ENCODE results near the gene NOLC1.

NOLC1 gene

DNA sequence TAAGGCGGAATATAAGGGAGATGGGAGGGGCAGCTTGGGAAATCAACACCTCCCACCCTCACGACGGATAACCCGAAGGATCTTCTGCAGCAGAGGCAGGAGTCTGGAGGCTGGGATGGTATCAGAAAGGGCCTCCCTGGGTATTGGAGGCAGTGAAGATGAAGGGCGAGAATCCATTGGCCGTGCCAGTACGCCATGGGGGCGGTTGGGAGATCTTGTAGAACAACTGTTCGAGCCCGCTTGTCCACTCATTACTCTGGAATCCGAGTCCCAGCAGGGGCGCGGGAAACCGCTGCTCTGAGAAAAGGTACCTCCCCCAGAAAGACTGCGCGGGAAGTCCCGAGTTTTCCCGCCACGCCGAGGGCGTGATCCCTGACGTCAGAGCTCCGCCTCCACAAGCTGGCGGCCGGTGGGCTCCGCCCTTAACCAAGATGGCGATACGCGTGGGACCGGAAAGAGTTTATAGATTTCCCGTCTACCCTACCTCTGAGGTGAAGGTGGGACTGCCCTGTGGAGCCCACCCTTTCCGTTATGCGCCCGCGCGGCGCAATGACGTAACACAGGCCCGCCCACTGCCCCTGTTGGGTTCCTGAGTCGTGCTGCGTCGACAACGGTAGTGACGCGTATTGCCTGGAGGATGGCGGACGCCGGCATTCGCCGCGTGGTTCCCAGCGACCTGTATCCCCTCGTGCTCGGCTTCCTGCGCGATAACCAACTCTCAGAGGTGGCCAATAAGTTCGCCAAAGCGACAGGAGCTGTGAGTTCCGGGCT, at the start of gene NOLC1:
TSS of gene NOLC1 (plus strand) at position 616 of the 771 bp plus-strand sequence. CDS start at position 638, 22 bp downstream.
- peak; percentile 37 for DNase-seq

DNA sequence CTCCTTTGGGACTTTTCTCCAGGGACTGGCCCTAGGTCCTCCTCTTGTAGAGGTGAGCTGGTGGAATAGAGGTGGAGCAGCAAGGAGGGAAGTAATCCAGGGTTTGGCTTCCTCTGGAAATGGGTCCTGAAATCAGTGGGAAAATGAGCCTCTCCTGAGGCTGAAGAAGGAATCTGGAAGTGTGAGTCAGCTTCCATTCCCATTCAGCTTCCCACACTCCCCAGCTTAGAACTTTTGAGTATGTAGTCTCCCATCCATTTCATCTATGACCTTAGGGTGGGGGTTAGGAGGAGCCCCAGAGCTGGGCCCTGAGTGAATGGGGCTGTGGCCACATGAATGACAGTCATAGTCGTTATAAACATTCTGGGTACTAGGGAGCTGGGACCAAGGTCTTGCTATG, 49.8 kb upstream of the NOLC1 start:
- no peak for DNase-seq

DNA sequence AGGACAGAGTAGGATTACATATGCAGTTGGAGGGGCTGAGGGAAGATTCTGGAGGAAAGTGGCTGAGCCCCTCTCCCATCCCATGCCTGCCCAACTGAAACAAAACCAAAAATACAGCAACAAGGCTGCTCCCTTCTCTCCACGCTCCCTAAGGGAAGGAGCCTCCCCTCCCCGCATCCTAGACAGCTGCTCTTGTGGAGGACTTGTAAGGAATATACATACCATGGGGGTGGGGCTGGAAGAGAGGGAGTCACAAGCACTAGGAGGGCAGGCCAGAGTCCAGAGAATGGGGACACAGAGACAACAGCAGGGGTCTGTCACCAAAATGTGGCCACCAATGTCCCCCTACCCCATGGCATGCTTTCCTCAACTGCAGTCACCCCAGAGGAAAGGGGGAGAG, 45.2 kb upstream of the NOLC1 start:
- no peak for DNase-seq

- no peak for DNase-seq
These were observed 42.7 kb upstream of the NOLC1 start for GRCh38 chr10:102109166-102110116.

GRCh38 chr10:102111276-102111675, 40.9 kb upstream of the NOLC1 start:
- no peak for DNase-seq

DNA sequence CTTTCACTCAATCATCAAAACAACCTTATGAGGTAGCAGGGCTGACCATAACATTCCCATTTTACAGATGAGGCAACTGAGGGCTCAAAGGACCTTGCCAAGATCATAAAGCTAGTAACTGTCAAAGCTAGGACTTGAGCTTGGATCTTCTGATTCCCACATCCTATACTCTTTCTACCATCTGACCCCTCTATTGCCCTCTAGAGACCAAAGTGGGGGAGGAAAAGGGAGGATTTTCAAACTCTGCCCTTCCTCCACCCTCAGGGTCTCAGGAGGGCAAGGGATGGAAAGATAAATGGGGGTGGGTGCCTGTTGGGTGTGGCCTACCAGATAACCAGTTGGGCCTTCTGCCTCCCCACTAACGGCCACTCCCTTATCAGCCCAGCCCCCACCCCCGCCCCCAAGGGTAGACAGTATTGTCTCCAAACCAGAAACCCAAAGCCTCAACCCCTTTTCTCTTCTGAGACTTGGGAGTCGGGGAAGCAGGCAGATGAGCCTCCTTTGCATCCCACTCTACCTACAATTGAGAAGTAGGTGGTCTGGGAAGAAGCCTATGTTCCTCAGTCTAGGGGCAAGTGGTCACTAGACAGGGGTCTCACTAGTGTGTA, 39.9 kb upstream of the NOLC1 start:
- DNase-seq = no peak

DNA sequence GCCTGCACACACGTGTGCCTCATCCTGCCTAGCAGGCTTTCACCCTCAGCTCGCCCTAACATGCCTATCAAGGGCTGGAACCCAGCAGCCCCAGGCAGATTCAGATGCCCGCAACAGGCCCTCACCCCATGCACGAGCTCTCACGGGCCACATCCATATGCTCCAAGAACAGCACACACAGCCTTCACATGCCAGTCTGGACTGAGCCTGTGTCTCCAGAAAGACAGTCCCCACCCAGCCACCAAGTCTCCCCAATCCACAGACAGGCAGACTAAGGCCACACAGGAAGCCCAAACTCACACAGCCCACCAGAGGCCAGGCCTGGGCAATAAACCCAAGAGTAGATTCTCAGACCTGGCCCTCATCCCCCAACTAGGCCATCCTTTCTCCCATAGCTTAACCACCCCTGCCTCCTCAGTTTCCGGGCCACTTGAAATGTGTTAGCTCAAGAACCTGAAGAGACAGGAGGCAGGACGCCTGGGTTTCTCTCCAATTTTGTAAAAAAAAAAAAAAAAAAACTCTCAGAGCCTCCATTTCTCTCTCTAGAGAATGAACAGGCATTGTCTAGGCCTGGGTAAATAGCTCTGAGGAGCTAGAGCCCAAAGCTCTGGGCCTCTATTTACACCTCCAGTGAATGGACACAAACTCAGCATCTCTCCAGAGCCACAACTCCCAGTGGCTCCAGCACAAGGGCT, 38.8 kb upstream of the NOLC1 start:
- DNase-seq = no peak

GRCh38 chr10:102113956-102114857, 38.0 kb upstream of the NOLC1 start:
- peak; percentile 22 for DNase-seq

- no peak for DNase-seq
These were observed 37.1 kb upstream of the NOLC1 start for GRCh38 chr10:102114861-102115618.

- DNase-seq = no peak
These were observed 36.4 kb upstream of the NOLC1 start for GRCh38 chr10:102115775-102116174.

DNA sequence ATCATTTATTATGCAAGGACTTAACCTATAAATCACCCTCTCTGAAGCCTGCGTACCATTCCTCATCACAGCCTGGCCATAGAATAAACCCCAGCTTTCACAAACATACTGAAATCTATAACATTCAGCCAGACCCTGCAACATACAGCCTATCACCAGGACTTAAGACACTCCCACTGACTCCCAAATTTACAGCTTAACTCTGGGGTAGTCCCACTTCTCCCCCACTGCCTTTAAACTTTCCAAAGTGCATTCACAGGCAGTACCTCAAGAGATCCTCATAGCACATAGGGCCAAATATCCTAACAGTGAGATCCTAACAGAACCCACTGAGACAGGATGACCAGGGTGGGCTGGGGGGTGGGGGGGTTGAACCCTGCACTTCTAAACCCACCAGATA, 35.5 kb upstream of the NOLC1 start:
- DNase-seq = no peak

DNA sequence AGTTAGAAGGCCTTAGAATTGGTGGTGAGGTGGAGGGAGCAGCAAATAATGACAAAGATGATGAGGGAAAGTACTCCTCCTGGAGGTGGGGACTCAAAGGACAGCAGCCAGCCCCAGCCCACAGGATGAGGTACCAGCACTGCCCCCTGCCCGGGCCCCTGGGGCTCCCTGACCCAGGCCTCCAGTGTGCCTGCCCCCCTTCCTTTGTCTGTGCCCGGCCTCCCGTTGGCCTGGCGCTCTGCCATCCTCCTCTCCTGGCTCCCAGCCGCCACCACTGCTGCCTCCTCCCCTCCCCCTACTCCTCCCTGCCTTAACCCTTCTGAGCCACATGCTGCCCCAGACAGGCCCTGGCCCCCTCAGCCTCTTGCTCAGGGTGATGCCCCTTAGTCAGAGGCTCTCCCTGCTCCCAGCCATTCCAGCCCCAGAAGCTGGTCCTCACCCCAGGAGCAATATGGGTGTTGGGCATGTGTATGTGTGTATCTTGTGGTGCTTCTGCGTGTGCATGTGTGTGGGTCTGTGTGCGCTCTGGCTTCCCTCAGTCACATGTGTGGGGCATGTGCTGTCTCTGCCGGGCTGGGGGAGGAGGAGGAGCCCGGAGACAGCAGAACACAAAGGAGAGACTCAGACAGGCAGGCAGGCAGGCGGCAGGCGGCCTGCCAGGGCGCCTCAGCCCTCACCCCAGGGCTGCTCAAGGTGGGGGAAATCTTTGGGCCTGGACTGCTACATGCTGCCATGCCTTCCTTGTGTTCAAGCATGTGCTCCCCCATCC, 34.6 kb upstream of the NOLC1 start:
- no peak for DNase-seq

DNA sequence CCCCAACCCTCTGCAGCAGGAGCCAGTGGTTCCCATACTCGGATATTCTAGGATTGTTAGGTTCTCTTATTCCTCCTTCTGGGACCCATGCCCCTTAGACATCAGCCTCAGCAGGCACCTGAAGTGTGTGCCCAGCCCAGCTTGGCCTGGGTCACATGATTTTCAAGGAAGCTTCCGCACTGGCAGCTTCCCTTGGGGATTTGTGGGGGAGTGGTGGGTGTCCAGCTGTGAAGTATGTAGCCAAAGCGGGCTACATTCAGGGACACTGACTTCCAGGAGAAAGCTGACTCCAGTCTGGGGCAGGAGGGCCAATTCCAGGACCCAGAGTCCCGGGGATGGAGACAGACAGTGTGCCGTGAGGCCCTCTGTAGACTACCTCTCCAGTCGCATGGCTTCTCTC, 33.3 kb upstream of the NOLC1 start:
- no peak for DNase-seq

DNA sequence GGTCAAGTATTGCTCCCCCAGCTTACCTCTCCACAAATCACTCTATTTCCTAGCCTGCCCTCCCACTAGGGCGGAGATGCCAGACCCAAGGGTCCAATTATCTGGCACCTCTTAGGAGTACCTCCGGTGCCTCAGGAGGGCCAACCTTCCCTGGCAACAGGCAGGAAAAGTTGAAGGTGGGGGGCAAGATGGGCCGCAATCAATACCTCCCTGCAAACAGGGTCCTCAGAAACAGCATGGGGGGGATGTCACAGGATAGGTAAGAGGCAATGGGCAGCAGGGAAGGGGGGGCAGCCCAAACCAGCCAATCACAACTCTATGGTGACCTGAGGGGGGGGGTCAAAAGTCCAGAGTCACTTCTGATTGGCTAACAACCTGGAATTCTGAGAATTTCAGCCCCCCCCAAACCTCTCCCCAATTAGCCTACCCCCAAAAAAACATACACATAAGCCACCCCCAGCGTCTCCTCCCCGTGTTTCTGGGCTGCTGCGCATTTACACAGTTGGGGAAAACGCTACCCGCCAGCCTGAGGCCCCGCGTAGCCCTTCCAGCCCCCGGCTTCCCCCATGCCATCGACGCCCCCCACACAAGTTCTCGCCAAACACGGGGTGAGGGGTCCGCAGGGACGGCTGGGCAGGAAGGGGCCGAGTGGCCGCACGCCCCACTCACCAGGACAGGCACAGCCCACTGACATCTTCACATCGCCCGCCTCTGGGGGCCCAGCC, 32.6 kb upstream of the NOLC1 start:
- no peak for DNase-seq

DNA sequence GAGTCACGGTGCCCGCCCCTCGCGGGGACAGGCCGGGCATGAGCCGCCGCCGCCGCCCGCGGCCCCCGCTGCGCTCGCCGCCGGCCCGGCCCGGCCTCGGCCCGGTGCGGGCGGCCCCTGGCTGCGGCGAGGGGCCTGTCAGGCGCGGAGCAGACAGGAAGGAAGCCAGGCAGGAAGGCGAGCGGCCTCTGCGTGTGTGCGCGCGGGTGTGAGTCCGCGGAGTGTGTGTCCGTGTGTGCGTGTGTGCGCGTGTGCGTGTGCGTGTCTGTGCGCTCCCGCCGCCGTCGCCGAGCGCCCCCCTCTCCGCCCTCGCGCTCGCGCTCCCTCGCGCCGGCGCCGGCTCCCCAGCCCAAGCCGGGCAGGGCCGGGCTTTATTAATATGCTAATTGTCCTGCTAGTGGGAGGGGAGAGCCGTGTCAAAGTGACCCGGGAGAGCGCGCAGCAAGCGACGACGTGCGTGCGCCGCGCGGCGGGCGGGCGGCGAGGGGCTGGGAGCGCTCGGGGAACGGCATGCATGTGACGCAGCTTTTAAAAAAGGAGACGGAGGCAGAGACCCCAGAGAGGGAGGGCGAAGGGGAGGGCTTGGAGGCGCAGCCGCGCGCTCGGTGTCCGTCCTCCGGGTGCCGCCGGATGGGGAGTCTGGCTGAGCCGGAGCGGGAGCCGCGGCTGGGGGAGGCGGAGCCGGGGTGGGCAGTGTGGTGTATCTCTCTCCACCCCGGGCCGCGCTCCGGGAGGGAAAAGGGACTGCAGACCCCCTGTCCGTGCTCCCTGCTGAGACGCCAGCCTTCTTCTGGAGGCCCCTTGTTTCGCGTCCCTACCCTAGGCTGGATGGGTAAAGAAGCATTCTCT, 31.8 kb upstream of the NOLC1 start, which contains the start of gene LDB1:
TSS of gene LDB1 (minus strand) at position 227 of the 849 bp plus-strand sequence. CDS start 258 bp downstream, outside the sequence.
- DNase-seq = no peak

DNA sequence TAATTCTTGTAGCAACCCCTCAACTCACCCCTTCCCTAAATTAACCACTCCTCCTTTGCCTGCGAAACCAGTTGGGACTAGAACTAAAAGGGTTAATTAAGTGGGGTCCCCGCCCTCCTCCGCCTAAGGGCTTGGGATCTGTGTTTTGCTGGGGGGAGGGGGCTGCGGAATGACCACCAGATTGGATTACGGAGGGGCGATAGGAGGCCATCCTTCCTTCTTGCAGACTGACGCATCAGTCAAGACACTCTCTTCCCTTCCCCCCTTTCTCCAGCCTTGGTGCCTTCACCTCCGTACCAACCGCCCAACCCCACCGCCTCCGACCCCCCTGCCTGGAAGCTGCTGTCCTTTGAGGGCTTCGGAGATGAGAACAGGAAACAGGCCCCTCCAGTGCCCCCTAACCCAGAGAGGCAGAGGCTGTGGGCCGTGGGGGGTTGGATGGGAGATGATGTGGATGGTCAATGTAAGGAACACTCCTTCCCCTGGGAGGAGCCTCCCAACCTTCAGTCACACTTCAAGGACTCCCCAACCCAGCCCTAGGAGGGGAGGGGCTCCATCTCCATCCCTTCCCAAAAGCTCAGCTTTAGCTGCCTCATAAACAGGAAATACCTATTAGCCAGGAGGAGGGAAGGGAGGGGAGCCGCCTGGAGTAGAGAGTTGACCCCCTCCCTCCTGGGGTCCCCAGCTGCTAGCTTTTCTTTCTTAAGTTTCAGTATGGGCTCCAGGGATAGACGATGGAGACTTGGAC, 31.0 kb upstream of the NOLC1 start:
- DNase-seq = no peak

GRCh38 chr10:102121739-102122372, 30.3 kb upstream of the NOLC1 start:
- no peak for DNase-seq
